ENCODE results near the gene ADNP.

GRCh38 chr20:50900261-50900660 lies 31.0 kb downstream of the ADNP start:
- TF ChIP-seq, protein P1, sequence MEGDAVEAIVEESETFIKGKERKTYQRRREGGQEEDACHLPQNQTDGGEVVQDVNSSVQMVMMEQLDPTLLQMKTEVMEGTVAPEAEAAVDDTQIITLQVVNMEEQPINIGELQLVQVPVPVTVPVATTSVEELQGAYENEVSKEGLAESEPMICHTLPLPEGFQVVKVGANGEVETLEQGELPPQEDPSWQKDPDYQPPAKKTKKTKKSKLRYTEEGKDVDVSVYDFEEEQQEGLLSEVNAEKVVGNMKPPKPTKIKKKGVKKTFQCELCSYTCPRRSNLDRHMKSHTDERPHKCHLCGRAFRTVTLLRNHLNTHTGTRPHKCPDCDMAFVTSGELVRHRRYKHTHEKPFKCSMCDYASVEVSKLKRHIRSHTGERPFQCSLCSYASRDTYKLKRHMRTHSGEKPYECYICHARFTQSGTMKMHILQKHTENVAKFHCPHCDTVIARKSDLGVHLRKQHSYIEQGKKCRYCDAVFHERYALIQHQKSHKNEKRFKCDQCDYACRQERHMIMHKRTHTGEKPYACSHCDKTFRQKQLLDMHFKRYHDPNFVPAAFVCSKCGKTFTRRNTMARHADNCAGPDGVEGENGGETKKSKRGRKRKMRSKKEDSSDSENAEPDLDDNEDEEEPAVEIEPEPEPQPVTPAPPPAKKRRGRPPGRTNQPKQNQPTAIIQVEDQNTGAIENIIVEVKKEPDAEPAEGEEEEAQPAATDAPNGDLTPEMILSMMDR (IDR thresholded peaks at IDR 0.05): no peak
- no peak for TF ChIP-seq POLR2A (IDR thresholded peaks at IDR 0.05)

Measured in esophagus squamous epithelium (tissue), 4 donors.